Brain microvascular endothelial cell (primary cell): ENCODE results near the gene ANO4.

ENCODE experiments used
- DNase-seq: peaks from one replicate; pipeline ENCODE4 v3.0.0-alpha.2; 2020
- H3K27ac ChIP-seq: fragments of 250-450 bp; sonication (Bioruptor Pico); 2 replicates; pipeline ENCODE4 v1.5.1; 2020; ENCODE audit warnings: mild to moderate bottlenecking, moderate library complexity
- H3K27me3 ChIP-seq: fragments of 250-450 bp; sonication (Bioruptor Pico); replicated peaks from 2 replicates; pipeline ENCODE4 v1.5.1; 2020; ENCODE audit warnings: mild to moderate bottlenecking
- H3K36me3 ChIP-seq: fragments of 250-450 bp; sonication (Bioruptor Pico); replicated peaks from 2 replicates; pipeline ENCODE4 v1.5.1; 2020; ENCODE audit warnings: mild to moderate bottlenecking
- H3K4me3 ChIP-seq: 2 replicates; pipeline ENCODE4 v1.5.1; 2011; ENCODE audit warnings: low read depth, mild to moderate bottlenecking, control low read depth, low read length, moderate library complexity
- CTCF ChIP-seq: IDR thresholded peaks from 2 replicates; pipeline ENCODE4 v1.5.1; 2011; ENCODE audit warnings: low read depth, mild to moderate bottlenecking, moderate library complexity, low read length, control low read depth, inconsistent platforms; ENCODE audit errors: missing control alignments
- in situ Hi-C: cut with HindIII; loops from 2 replicates; pipeline ENCODE4 v1.10.0; 2017; ENCODE audit warnings: low sequenced_read_pairs, low pct_ligation_motif_present

Gene ANO4

GRCh38 chr12:100794441-100795173, at the start of gene ANO4:
Gene ANO4 (plus strand): TSS chr12:100794776. CDS start chr12:100901786, 107,010 bp downstream.
- in situ Hi-C loops: no loop called here
- H3K36me3 ChIP-seq: no peaks in the 10 kb centered on the region
- no peak for DNase-seq
- TF ChIP-seq CTCF: no peak
- H3K27ac ChIP-seq: no peak within 1 kb of the TSS
- H3K27me3 ChIP-seq: no peaks in the 10 kb centered on the region
- H3K4me3 ChIP-seq: peak within 1 kb of the TSS; percentile 36

GRCh38 chr12:100745378-100746071, 49.1 kb upstream of the ANO4 start:
- H3K27me3 ChIP-seq: no peaks in the 10 kb centered on the region
- no peak overlapping the region for H3K27ac ChIP-seq
- no peaks in the 10 kb centered on the region for H3K36me3 ChIP-seq
- TF ChIP-seq CTCF: no peak
- no peak overlapping the region for H3K4me3 ChIP-seq
- no peak for DNase-seq
- in situ Hi-C loops: no loop called here

DNA sequence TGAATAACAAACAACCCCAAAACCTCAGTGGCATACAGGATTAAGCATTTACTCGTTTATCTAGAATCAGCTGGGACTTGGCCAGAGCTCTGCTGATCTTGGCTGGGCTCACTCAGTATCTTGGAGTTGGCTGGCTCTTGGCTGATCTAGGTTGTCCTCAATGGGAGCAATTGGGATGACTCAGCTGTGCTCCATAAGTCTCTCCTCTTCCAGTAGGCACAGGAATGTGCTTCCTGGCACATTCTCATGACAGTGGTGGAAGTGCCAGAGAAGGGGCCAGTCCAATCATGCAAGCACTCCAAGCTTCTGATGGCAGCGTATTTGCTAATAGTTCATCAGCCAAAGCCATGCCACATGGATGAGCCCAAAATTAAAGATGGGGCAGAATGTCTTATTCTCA, 41.7 kb upstream of the ANO4 start:
- Histone ChIP-seq H3K36me3 (no peaks in the 10 kb centered on the region), H3K27ac (no peak overlapping the region), H3K27me3 (no peaks in the 10 kb centered on the region), H3K4me3 (no peak overlapping the region)
- no peak for TF ChIP-seq CTCF
- no peak for DNase-seq
- in situ Hi-C loops: no loop called here

GRCh38 chr12:100753837-100754236, 40.7 kb upstream of the ANO4 start:
- H3K36me3 ChIP-seq: no peaks in the 10 kb centered on the region
- in situ Hi-C loops: no loop called here
- no peak overlapping the region for H3K4me3 ChIP-seq
- no peaks in the 10 kb centered on the region for H3K27me3 ChIP-seq
- TF ChIP-seq CTCF: no peak
- H3K27ac ChIP-seq: no peak overlapping the region
- no peak for DNase-seq

GRCh38 chr12:100755186-100755585, 39.4 kb upstream of the ANO4 start:
- no peak for TF ChIP-seq CTCF
- H3K36me3 ChIP-seq: no peaks in the 10 kb centered on the region

More at GRCh38 chr12:100755186-100755585, 39.4 kb upstream of the ANO4 start:
- in situ Hi-C loops: no loop called here
- Histone ChIP-seq H3K4me3 (no peak overlapping the region), H3K27me3 (no peaks in the 10 kb centered on the region), H3K27ac (no peak overlapping the region)
- no peak for DNase-seq
